ENCODE measurements around the gene ZBTB39.

DNA sequence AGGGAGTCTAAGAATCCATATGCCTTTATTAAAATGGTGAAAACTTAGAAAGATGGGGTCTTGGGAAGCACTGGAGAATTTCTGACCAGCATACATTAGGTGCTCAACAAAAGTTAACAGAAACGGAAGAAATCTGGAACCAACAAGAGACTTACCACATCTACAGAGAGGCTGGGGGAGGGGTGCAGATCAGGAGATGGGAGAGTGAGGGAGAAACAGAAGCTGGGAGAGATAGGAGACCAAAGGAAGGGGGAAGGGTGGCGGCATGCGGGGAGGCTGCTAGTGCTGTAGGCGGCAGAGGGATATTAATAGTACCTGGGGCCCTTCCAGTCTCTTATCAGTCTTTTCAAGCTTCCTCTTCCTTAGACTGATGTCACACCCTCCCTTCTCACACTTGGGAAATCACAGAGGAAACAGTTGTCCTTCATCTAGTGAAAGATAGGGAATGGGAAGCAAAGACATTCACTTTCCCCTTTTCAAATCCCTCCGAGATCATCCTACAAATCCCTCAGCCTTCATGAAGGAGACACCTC lies 18.1 kb downstream of the ZBTB39 start:
- TF ChIP-seq, protein P1, sequence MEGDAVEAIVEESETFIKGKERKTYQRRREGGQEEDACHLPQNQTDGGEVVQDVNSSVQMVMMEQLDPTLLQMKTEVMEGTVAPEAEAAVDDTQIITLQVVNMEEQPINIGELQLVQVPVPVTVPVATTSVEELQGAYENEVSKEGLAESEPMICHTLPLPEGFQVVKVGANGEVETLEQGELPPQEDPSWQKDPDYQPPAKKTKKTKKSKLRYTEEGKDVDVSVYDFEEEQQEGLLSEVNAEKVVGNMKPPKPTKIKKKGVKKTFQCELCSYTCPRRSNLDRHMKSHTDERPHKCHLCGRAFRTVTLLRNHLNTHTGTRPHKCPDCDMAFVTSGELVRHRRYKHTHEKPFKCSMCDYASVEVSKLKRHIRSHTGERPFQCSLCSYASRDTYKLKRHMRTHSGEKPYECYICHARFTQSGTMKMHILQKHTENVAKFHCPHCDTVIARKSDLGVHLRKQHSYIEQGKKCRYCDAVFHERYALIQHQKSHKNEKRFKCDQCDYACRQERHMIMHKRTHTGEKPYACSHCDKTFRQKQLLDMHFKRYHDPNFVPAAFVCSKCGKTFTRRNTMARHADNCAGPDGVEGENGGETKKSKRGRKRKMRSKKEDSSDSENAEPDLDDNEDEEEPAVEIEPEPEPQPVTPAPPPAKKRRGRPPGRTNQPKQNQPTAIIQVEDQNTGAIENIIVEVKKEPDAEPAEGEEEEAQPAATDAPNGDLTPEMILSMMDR (conservative IDR thresholded peaks at IDR 0.05): no peak
- no peak for TF ChIP-seq EZH2 (IDR thresholded peaks at IDR 0.05; ENCODE audit: low read depth)
